NCI-H146 treated with DMSO at 0.1 percent for 48 hours (cell line): ENCODE measurements around the gene TTC16.

Experiments
- DNase-seq: peaks from one replicate; lab custom pipeline; 2025; ENCODE audit not compliant: unreplicated experiment; lab: John Stamatoyannopoulos, UW

TTC16 gene, protein sequence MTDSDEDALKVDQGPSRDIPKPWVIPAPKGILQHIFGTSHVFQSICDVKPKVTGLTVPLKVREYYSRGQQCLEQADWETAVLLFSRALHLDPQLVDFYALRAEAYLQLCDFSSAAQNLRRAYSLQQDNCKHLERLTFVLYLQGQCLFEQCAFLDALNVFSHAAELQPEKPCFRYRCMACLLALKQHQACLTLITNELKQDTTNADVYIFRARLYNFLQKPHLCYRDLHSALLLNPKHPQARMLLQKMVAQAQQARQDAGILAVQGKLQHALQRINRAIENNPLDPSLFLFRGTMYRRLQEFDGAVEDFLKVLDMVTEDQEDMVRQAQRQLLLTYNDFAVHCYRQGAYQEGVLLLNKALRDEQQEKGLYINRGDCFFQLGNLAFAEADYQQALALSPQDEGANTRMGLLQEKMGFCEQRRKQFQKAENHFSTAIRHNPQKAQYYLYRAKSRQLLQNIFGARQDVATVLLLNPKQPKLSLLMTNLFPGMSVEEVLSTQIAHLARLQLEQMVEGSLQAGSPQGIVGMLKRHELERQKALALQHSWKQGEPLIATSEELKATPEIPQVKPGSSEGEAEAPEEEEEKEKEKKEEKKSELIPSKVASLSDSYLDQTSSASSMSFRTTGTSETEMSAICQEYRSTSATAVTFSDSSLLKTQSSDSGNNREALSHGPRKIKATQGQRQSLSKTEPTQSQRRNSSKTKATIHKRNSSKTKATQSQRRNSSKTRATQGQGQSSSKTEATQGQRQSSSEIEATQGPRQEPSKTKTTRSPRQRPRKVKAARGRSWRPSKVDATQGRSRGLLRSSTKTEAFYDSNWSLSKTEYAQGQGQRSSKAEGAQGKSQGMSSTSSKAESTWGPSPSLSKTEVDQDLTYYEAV

DNA sequence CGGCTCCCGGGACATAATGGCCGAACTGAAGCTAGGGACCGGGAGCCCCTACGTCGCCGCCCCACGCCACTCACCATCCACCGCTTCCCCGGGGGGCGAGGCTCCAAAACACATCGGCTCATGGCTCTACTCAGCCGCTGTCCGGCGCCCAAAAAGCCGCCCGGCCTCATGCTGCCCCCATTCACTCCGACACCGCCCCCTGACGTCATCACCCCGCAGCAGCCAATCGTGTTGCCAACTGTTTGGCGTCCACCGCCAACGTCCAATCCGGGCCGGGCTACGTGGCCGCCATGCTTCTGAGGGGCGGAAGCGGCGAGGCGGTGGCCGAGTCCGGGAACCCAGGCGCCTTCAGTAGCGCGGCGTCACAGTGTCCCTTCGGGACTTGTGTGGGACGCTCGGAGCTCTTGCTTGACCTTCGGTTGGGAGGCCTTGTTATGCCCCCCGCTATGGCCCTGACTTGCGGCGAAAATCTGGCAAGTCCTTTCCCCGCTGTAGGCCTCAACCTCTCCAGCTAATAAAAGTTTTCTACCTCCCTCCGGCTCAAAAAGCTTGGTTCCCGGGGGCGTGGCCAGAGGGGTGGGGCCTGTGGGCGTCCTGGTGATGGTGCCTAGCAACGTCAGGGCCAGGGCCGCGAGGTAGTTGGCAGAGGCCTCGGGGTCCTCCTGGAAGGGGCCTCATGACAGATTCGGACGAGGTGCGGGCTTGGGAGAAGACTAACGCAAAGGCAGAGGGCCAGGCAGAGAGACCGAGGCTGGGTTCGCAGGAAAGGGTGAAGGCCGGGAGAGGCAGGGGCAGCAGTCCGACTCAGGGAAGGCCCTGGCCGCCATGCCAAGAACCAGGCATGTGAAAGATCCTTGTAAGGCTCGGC, at the start of gene TTC16, which contains the start of gene PTRH1:
TSS of gene TTC16 (plus strand) at position 610 of the 868 bp plus-strand sequence. CDS start at position 677, 67 bp downstream.
TSS of gene PTRH1 (minus strand) at position 194 of the 868 bp plus-strand sequence. CDS start at position 170, 24 bp downstream.
- DNase-seq = peak; percentile 76

DNA sequence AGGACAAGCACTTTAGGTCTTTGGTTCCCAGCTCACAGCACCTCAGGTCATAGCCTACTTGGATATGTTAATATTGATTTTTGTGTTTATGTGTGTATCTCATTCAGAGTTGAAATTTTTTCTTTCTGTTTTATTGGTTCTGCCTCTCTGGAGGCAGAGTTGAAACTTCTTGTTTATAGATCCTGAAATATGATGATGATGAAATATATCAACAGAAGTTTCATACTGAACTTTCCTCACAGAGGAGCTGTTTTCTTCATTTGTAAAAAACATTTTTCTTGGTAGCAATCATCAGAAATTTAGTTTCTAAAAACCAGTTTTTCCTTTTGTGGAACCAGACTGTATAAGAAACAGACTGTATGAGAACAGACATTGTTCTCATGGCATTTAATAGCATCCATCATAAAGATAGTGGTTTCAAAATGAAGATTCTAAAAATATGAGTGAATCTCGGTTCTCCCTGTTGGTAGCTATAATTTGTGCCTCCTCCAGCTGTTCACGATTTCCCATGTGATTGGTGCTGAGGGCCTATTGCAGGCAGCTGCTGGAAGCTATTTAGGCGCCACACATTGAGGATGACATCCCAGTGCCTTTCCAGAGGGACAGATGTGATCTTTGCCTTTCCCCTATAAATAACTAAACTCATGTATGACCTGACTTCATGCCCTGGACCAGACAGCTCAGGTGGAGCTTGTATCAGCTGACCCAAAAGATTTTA, 48.6 kb upstream of the TTC16 start:
- DNase-seq = no peak

DNA sequence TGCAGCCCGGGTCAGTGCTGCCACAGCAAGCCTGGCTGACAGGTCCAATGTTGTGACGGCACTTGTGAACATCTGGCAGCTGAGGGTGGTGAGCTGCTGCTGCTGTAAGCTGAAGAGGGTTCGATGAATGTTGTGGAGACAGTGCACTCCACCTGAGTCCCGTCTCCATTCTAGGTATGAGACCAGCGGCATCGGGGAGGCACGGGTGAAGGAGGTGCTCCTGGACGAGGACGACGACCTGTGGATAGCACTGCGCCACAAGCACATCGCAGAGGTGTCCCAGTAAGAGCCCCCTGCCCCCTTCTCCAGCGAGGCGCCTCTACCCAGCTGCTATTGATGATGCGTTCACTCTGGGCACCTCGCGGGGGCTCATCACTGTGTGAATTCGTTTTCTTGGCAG, 48.0 kb upstream of the TTC16 start:
- no peak for DNase-seq

DNA sequence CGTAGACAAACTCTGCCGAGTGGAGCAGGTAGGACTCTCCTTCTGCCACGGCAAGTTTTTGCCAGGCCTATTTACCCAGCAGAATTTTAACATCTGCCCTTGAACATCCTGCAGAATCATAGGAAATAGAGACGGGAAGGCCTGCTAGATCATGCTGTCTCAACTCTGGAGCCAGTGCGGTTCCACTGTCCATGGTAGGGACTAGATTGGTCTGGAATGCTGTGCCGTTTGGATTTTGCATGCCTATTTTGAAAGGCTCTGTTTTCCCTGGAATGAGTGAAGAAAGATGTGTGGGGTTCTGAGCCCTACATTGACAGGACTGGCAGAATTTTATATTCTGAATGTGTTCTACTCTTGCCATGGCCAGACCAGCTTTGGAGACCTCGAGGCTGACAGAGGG, 42.6 kb upstream of the TTC16 start:
- no peak for DNase-seq

DNA sequence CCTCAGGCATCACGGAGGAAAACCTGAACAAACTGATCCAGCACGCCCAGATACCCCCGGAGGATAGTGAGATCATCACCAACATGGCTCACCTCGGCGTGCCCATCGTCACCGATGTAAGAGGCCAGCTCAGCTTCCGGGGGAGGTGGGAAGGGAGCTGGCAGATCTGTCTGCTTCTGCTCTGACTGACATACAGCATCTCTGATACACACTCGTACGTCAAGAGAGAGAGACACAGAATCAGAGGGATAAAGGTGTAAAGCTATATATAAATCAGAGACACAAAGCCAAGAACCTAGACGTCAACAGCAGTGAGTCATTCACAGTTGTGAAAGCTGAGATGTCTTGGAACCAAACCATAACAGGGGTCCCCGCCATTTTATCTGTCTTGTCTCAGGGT, 39.2 kb upstream of the TTC16 start:
- DNase-seq = no peak

DNA sequence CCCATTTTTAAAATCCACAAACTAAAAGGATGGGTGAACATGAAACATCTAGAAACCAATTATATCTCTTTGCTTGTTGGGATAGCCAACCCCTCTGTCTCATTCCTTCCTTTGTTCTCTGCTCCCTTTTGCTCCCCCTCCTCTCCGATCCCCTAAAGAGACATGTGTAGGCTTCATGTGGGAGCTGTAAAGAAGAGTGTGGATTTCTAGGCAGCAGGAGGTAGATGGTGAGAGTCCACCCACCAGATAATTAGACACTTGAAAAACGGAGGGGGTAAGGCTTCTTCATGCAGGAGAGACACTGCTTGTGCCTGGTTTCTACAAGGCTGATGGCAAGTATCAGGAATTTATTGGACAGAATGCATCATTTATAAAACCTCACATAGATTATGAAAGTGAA, 36.4 kb upstream of the TTC16 start:
- DNase-seq = no peak

DNA sequence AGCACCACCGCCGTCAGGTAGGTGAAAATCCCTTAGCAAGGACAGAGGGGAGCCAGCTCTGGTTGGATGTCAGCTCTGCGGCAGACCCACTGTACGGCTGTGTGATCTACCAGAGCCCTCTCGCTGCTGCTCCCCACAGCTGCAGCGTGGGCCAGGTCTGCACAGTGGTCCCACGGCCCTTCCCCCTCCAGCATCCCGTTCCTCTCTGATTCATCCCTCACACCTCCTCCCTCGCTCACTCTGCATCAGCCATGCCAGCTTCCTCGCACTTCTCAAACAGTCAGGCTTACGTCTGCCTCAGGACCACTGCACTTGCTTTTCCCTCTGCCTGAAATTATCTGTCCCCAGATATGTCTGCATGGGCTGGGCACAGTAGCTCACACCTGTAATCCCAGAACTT, 35.7 kb upstream of the TTC16 start:
- no peak for DNase-seq

DNA sequence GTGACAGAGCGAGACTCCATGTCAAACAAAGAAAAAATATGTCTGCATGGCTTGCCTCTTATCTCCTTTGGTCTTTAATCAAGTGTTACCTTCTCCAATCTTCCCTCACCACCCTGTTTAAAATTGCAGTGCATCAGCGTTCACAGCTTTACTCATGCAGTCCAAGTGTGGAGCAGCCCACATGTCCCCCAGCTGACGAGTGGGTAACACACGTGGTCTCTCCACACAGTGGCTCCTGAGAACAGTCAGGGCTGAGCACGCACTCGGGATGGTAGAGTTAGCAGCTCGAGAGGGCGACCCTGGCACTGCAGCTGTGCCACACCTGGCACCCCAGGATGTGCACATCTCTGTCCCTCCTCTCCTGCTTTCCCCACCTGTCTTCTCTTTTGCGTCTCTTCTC, 35.0 kb upstream of the TTC16 start:
- DNase-seq = no peak

DNA sequence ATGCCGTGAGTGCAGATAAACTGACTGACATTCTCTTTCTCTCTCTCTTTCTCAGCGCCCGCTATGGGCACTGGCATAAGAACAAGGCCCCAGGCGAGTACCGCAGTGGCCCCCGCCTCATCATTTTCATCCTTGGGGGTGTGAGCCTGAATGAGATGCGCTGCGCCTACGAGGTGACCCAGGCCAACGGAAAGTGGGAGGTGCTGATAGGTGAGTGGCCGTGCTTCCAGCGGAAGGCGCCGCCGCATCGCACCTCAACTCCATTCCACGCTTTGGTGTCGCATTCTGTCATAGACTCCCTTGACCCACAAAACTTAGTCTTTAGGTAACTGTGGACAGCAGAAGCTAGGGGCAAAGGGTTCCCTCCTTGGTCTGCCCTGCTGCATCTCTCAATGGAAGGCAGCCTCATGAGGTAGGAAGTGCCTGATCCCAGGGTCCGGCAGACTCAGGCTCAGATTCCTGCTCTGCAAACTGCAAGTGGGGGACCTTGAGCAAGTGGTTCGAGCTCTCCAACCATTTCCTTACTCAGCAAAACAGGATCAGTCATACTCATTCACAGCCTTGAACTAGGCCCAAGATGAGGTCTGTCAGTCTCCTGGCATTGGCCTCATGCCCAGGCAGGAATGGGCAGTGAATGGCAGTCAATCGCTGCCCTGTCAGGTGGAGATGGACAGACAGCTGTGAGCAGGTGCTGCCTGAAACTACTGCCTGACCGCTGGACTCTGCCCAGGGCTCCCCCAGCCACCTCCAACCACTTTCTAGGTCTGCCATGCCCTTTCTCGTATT, 33.3 kb upstream of the TTC16 start:
- no peak for DNase-seq

DNA sequence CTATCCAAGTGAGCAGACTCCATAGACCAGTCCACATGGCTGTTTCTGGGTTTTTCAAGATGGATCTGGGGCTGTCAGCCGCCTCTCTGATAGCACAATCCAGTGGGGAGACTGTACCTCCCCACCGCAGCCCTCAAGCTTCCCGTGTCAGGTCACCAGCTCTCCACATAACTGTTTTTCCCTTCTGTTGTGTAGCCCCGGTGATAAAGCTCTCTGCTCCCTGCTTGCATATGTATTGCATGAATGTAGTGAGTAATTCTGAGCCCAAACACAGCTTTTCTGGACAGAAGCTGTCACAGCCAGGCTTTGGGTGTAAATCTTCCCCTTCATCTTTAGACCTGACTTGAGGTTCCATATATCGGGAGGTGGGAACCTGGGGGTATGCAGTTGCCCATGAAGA, 32.2 kb upstream of the TTC16 start:
- DNase-seq = no peak

DNA sequence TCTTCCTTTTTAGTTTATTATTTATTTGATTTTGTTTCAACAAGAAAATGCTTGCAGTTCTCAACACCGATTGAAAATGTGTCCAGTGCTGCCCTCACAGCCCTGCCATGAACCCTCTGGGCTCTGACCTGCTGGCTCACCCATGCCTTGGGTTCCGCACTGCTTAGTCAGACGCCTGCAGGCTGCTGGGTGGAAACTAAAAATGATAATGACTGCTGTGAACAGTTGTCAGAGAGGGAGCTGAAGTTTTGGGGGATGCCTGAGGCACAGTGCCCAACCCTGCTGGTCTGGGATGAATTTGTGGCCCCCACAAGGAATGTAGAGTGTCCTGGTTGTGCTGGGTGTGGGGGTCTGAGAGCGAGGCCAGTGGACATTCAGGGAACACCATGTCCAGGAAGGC, 31.3 kb upstream of the TTC16 start:
- DNase-seq = no peak

DNA sequence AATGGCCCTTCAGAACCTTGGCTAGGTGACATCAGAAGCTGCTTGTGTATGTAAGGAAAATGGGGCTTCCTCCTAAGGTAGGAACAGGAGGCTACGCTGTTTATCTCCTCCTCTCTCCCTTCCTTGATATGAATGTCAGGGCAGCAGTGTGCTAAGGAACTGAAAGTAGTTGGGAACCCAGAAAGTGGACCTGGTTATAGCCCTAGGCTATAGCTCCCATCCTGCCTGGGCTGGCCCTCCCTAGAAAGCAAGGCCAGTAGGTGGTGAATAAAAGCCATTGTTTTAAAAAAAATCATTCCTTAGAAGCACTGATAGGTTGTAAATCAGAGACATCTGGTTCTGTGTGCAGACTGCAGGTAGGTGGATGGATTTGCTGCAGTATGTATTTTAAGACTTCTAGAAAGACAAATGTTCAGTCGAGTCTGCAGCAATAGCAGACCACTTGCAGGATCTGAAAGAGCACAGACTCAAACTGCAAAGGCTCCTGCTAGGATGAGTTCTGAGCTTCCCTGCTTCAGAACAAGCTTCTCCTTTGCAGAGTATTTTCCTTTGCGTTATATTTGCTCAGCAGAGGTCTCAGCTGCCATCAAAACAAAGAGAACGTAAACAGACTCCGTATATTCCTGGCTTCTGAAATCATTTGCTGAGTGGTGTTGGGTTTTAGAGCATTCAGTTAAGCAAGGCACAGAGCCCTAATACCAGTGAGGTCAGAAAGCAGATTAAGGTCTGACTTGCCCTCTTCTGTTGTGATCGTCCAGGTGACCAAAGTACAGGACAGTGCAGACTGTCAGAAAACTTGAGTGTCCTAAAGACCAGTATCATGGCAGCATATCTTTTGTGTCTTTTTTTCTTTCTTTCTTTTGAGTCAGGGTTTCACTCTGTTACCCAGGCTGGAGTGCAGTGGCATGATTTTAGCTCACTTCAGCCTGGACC, 29.2 kb upstream of the TTC16 start:
- DNase-seq = no peak

DNA sequence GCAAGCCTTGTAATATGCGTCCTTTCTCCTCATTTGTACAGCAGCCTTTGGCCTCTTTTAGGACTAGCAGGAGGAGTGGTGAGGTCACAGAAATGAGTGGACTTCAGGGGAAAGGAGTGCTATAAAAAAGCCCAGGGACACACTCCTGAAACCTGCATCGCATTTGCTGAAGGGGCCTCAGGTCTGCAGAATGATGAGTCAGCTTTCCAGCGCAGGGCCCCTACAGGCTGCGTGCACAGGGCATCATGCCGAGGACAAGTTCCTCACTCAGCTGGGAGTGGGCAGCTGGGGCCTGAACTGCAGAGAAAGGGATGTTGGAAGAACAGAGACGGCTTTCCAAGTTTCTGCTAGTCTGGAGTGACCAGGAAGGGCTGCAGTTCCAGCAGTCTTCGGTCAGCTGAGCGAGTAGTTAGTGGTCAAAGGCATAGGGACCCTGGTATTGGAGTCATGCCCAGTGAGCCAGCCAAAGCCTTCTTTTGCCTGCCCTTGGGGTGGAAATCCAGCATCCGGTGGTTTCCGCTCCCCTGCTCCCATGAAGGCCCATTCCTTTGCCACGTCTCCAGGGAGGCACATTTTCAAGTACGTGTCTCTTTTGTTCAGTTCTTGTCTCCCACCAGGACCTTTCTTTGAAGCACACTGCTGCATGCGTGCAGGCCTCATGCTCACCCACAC, 26.4 kb upstream of the TTC16 start:
- DNase-seq = no peak

DNA sequence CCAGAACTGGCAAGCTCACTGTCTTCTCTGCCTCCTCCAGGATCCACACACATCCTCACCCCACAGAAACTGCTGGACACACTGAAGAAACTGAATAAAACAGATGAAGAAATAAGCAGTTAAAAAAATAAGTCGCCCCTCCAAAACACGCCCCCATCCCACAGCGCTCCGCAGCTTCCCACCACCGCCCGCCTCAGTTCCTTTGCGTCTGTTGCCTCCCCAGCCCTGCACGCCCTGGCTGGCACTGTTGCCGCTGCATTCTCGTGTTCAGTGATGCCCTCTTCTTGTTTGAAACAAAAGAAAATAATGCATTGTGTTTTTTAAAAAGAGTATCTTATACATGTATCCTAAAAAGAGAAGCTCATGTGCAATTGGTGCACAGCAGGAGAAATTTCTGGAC, 25.1 kb upstream of the TTC16 start:
- no peak for DNase-seq

DNA sequence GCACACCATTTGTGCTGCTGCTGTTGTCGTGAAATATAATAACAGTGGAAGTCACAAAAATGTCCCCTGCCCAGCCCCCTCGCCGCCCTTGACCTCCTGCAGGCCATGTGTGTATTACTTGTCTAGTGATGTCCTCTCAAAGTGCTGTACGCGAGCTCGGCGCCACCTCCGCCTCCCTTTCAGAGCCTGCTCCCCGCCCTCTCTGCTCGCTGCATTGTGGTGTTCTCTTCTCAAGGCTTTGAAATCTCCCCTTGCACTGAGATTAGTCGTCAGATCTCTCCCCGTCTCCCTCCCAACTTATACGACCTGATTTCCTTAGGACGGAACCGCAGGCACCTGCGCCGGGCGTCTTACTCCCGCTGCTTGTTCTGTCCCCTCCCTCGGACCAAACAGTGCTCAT, 23.8 kb upstream of the TTC16 start:
- DNase-seq = no peak

DNA sequence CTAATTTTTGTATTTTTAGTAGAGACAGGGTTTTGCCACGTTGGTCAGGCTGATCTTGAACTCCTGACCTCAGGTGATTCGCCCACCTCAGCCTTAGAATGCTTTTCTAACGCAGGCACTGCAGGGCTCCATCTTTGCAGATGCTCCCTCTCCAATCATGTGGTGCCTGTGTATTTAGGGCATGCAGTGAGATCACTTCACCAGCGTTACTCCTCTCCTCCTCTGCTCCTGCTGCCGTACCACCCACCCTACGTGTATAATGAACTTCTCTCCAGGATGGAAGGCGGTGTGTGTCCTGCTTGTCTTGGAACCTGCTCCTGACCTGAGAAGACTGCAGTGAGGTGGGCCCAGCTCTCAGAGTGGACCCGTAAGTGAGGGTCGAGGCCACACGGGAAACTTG, 22.7 kb upstream of the TTC16 start:
- DNase-seq = no peak

DNA sequence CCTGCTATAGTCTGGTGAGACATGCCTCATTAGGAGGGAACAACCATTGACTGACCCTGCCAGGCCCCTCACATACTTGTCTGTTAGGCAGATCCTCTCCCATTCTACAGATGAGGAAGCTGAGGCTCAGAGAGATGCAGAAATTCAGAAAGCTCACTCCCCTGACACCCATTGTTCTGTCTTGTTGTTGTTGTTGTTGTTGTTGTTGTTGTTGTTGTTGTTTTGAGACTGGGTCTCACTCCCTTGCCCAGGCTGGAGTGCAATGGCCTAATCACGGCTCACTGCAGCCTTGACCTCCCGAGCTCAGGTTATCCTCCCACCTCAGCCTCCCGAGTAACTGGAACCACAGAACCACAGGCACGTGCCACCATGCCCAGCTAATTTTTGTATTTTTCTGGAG, 22.2 kb upstream of the TTC16 start:
- DNase-seq = no peak
